ENCODE results near the gene MAPKAPK2.

Gene MAPKAPK2

DNA sequence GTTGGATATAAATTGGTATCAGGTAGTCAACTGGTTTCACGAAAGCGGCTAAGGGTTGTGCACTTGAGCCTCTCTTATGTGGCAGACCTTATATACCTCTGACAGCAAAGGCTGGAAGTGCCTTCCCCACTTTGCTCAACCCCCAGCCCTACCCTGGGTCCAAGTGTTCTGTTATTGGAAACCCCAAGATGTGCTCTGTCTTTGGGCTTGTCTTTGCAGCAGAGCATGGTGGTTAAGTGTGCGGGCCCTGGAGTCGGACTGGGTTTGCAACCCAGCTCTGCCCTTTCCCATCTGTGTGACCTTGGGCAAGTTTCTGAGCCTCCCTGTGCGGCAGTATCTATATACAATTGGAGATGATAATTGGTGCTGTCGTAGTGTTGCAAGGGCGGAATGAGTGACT lies 98.8 kb downstream of the MAPKAPK2 start:
- ATAC-seq, result no peak
